Measurements from ENCODE around the gene ZNF627.
"Not testable (repeated sequence)": the region's sequence is repeated elsewhere in the genome, so short reads cannot be mapped to it uniquely, and the experiment has no call there.

ZNF627 gene

DNA sequence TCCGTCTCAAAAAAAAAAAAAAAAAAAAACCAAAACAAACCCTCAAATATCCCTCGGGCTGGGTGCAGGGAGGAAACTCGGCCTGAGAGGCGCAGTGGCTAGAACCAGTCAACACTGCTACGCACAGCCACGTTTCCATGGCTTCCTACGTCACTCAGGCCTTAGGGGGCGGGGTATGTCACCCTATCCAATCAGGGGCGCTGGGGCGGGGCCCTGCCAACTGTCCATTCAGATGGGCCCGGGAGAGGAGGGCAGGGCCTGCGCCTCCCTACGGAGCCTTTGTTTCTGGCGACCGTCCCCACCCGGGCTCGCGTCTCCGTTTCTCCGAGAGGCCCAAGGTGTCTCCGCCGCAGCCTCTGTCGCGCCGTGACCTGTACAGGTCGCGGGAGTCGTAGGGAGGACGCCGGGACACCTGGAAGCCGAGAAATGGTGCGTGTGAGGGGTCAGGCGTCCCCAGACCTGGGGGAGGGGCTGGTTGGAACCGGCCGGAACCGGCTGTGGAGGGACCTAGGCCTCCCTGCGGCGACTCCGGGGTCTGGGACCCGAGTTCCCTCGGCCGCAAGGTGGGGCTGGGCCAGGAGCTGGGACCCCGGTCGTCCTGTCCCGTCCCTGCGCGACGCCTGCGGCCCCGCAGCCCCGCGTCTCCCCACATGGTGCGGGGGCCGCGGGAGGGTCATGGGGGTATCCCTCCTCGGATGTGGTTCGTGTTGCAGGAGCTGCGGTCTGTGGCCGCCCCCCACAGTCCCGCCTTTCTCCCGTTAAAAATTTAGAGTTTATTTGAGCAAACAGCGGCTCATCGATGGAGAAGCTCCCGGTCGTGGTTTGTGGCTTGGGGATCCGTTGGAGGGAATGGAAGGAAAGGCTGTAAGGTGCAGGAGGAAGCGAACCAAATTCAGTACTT, at the start of gene ZNF627:
Gene ZNF627, plus strand, starts transcription at position 282 of the 901 bp plus-strand sequence. Its CDS starts 145 bp downstream, at position 427.
- peak; percentile 99 for DNase-seq

DNA sequence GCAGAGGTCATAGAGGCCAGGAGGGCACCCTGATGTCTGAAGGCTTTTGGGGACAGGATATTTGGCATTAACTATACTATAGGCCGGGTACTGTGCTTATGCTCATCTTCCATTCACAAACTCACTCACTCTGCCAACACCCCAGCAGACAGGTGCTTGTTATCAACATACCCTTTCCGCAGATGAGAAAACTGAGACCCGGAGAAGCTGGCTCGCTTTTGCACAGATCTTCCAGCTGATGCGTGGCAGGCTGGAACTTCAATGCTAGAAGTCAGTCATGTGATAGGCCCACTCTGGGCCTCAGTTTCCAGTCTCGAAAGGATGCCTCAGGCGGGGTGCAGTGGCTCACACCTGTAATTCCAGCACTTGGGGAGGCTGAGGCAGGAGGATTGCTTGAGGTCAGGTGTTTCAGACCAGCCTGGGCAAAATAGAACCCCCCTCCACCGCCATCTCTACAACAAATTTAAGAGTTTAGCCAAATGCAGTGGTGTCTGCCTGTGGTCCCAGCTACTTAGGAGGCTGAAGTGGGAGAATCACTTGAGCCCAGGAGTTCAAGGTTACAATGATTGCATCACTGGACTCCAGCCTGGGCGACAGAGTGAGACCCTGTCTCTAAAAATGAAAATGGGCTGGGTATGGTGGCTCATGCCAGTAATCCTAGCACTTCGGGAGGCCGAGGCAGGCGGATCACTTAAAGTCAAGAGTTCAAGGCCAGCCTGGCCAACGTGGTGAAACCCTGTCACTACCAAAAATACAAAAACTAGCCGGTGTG, 49.2 kb upstream of the ZNF627 start:
- no peak for DNase-seq

DNA sequence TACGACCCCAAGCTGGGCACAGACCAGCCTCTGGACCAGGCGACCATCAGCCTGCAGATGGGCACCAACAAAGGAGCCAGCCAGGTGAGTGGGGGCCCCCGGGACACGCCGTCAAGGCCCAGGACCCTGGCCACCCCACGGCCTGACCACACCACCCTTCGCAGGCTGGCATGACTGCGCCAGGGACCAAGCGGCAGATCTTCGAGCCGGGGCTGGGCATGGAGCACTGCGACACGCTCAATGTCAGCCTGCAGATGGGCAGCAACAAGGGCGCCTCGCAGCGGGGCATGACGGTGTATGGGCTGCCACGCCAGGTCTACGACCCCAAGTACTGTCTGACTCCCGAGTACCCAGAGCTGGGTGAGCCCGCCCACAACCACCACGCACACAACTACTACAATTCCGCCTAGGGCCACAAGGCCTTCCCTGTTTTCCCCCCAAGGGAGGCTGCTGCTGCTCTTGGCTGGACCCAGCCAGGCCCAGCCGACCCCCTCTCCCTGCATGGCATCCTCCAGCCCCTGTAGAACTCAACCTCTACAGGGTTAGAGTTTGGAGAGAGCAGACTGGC, 47.8 kb upstream of the ZNF627 start:
- DNase-seq: no peak

DNA sequence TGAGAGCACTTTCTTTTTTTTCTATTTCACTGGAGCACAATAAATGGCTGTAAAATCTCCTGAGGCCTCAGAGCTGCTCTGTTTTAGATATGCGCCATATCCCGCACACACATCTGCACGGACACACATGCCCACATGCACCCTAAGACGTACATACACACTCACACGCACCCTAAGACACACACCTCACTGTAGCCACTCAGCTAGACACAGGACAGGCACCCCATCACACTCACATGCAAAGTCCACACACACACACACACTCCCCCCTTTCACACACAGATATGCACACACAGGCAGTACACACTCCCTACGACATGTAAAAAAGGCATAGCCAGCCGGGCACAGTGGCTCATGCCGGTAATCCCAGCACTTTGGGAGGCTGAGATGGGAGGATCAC, 47.0 kb upstream of the ZNF627 start:
- no peak for DNase-seq

DNA sequence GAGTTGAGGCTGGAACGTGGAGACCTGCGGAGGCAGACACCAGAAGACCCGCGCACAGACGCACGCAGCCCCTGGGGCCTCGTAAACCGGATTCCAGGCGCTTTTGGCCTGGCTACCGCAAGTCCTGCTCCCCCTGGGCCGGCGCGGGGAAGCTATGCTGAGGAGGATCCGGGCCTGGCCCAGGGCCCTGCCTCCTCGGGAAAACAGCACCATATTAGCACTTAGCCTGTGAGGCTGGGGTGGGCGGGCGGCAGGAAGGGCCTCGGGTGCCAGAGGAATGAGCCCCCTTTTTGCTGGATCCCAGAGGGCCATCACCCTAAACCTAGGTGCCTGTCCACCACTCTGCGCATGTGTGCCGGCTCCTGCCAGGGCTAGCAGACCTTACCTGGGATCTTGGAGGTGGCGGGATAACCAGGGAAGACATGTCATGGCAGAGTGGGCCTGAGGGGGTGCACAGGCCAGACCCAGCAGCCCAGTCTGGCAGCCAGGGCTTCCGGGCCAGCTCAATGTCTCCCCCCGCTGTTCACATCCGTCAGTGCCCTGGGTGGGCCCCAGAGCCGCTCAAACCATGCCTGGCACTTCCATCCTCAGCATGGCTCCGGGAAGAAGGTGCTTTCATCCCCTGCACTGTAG, 45.6 kb upstream of the ZNF627 start:
- peak; percentile 73 for DNase-seq

DNA sequence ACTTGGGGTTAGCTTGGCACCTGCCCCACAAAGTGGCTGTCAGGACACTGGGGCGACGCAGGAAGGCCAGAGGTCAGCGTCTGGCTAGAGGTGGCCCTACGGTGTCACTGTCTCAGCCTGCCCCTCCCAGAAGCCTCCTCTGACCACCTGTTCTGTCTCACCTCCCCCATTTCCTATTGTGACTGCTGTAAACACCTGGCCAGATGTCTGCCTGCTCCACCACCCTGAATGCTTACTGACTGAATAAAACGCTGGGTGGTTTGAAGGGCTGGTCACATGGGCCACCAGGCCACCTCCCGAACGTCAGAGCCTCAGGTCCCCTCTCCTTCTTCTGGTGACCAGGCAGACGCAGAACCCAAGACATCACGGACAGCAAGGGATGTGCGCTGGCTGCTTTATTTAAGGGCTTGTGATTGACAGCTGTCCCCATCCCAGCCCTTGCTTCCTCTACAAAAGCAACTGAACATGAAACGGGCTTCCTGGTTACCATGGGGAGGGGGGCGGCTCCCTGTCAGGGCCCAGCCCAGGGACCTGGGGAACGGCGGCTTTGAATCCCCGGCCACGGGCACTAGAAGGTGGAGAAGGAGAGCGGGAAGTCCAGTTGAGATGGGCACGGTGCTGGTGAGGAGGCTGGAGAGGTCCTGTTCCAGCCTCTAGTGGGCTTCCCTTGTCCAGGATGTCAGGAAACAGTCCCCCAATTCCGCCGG, 44.5 kb upstream of the ZNF627 start:
- no peak for DNase-seq

DNA sequence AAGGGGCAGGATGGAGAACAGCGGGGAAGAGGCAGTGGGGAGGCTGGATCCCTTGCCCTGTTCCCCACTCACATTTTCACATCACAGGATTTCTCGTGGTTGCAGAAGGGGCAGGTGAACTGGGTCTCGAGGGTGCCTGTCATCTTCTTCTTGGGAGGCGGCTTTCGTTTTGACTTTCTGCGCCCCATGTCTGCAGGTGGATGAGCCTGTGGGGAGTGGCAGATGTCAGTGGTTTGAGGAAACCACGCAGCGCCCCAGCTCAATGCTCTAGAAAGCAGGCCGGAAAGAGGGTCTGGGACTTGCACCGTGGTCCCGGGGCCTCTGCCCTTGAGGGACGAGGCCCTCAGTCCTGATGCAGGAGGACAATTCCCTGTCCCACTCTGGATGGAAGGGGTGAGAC, 43.1 kb upstream of the ZNF627 start:
- DNase-seq: no peak

DNA sequence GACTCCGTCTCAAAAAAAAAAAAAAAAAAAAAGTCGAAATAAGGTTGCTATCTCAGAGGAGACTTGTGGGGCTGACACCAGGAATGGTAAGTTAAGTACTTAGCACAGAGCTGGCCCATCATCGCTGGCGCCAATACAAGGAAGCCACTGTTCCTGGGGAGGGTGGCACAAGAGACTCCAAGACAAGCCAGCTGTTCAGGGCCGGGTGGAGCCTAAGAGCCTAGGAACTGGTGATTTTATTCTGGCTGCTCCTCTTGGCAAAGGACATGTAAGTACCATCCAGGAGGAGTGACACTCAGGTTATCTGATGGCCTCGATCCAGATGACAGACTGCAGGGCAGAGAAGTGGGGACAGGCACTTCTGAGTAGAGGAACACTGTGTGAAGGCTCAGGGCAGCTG, 42.0 kb upstream of the ZNF627 start:
- DNase-seq: no peak

DNA sequence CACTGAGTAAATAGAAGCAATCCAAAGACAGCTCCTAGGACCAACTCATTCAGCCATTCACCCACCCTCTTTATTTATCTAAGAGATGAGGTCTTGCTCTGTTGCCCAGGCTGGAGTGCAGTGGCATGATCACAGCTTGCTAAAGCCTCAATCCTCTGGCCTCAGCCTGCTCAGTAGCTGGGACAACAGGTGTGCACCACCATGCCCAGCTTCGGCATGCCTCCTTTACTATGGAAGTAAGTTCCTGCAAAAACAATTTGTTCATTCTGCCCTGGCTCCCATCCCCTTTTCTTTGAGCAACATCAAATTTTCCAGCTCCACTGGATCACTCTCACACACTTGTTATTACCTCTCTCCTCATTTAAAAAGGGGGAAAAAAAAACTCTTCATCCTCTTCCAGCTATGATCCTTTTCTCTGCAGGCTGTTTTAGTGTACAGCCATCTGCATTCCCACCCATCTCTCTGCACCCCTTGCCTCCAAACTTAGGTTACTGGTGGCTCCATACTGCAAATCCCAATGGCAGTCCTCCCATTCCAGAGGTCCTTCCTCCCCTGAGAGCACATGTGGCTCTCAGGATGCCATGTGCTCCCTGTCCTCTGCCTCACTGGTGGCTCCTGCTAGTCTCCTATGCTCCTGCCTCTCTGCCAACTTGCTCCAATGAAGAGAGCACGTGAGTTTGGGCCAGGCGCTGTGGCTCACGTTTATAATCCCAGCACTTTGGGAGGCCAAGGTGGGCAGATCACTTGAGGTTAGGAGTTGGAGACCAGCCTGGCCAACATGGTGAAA, 40.5 kb upstream of the ZNF627 start:
- no peak for DNase-seq

DNA sequence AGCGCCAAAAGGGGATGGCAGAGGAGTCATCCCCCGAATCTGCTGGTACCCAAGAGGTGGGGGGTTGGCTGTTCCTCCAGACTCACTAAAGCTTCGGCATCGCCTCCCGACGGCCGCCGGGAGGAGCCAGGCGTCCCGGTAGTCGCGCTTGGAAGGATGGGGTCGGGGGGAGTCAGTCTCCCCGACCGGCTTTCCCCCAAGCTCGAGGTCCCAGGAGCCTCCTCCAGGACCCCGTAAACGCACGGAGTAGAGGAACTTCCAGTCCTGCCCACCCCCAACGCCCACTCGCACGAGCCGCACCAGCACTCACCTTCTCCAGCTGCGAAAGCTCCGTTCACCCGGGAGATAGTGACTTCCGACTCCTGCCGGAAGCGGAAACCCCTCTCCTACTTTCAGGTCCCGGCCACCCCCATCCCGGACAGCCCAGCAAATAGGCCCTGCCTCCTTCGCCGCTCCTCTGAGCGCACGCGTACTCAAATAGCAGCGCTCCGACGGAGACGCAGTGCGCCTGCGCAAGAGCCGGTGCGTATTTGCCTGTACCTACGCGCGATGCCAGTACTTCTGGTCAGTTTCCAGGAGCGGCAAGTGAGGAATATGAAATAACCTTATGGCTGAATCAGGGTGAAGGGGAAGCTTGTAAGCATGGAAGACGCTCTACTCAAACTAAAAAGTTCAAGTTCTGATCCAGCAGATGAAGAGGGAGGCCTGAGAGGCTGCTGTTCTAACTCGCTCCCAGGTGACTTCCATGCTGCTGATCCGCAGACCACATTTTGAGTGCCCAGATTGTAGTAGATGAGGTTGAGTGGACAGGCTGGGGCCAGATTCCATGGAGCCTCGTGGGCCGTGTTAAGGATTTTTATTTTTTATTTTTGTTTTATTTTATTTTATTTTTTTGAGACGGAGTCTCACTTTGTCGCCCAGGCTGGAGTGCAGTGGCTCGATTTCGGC, 38.1 kb upstream of the ZNF627 start, which contains the start of gene ELOF1:
Gene ELOF1, minus strand, starts transcription at position 350 of the 948 bp plus-strand sequence. CDS start 4,883 bp downstream, outside the sequence.
- DNase-seq: peak; percentile 99

DNA sequence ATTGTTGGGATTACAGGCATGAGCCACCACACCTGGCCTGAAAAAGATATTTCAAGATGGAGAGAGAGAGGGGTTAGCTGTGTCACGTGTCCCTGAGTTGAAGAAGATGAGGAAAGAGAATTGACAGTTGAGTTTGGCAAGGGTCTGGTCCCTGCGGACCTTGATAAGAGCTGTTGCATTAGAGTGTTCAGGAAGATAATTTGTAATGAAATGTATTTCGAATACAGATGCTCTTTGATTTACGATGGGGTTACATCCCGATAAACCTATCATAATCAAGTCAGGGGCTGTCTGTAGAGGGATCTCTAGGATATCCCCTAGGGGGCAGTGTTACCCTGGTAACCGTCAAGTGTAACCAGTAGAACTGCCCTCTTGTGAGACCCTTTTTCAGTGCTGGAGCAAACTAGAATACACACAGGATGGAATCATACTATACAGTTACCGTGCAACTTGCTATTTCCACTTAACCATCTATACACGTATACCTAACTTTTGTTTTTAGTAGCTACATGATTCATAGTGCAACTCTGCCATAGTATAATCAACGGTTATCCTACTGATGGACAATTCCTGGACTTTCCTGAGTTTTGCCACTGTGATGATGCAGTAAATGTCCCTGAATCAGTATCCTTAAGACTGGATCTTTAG, 36.8 kb upstream of the ZNF627 start:
- DNase-seq: peak; percentile 78

DNA sequence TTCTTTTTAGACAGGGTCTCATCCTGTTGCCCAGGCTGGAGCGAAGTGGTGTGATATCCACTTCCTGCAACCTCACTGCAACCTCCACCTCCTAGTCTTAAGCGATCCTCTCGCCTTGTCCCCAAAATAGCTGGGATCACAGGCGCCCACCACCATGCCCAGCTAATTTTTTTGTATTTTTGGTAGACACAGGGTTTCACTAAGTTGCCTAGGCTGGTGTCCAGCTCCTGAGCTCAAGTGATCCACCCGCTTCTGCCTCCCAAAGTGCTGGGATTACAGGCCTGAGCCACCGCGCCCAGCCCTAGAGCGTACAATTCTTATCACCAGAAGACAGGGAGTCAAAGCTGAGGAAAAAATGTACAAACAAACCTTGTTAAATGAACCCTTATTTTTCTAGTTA, 33.8 kb upstream of the ZNF627 start:
- no peak for DNase-seq

DNA sequence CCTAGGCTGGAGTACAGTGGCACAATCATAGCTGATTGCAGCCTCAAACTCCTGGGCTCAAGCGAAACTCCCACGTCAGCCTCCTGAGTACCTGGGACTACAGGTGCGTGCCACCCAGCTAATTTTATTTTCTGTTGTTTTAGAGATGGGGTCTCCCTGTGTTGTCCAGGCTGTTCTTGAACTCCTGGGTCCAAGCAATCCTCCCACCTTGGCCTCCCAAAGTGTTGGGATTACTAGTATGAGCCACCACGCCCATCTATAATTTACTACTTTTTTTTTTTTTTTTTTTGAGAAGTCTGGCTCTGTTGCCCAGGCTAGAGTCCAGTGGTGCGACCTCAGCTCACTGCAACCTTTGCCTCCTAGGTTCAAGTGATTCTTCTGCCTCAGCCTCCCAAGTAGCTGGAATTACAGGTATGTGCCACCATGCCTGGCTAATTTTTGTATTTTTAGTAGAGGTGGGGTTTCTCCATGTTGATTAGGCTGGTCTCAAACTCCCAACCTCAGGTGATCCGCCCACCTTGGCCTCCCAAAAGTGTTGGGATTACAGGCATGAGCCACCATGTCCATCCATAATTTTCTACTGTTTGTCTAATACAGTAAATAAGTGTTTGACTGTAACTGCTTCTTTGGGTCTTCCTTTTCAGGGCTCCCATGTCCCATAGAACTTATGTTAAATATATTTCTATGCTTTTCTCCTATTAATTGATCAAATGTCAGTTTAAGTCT, 33.0 kb upstream of the ZNF627 start:
- DNase-seq: not testable (repeated sequence)

DNA sequence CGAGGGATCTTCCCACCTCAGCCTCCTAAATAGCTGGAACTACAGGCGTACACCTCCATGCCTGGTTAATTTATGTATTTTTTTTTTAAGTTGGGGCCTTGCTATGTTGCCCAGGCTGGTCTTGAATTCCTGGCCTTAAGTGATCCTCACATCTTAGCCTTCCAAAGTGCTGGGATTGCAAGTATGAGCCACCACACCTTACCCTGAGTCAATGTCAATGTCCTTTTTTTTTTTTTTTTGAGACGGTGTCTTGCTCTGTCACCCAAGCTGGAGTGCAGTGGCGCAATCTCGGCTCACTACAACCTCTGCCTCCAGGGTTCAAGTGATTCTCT, 31.7 kb upstream of the ZNF627 start:
- DNase-seq: not testable (repeated sequence)

DNA sequence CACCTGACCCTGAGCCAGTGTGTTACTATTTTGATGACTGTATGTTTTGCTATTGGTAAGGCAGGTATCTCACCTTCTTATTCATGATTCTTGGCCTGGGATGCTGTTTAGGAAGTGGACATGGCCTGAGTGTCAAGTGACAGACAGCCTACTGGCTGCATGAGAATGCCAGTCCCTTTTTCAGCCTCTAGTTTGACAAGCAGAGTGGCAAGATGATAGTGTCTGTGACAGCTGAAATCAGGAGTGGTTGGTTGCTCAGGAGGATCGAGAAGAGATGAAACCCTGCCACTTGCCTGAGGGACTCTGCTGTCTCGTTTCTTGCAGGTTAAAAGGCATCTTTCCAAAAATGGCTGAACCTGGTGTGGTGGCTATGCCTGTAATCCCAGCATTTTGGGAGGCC, 31.1 kb upstream of the ZNF627 start:
- no peak for DNase-seq

DNA sequence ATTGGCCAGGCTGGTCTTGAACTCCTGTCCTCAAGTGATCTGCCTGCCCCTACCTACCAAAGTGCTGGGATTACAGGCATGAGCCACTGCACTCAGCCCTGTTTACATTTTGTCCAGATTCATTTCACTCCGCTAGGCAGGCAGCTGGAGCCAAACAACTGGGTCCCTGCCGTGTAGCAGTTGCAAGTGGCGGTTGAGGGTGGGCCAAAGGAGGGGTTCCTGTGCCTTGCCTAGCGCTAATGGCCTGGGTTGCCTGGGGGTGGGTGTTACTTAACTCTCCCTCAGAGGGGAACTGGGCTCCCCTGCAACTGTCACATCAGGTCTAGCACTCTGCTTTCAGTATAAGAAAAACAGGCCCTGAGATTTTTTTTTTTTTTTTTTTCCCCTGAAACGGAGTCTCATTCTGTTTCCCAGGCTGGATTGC, 27.2 kb upstream of the ZNF627 start:
- no peak for DNase-seq

DNA sequence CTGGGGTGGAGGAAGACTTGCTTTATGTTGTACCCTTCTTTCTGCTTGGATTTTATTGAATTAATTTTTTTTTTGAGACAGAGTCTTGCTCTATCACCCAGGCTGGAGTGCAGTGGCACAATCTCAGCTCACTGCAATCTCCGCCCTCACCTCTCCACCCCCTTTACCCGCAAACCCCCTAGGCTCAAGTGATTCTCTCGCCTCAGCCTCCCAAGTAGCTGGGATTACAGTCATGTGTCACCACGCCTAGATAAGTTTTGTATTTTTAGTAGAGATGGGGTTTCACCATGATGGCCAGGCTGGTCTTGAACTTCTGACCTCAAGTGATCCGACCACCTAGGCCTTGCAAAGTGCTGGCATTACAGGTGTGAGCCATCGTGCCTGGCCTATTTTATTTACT, 23.9 kb upstream of the ZNF627 start:
- not testable (repeated sequence) for DNase-seq

DNA sequence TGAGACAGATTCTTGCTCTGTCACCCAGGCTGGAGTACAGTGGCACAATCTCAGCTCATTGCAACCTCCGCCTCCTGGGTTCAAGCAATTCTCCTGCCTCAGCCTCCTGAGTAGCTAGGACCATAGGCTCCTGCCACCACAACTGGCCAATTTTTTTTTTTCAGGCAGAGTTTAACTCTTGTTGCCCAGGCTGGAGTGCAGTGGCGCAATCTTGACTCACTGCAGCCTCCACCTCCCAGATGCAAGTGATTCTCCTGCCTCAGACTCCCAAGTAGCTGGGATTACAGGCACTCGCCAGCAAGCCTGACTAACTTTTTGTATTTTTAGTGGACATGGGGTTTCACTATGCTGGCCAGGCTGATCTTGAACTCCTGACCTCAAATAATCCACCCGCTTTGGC, 23.5 kb upstream of the ZNF627 start:
- DNase-seq: not testable (repeated sequence)

DNA sequence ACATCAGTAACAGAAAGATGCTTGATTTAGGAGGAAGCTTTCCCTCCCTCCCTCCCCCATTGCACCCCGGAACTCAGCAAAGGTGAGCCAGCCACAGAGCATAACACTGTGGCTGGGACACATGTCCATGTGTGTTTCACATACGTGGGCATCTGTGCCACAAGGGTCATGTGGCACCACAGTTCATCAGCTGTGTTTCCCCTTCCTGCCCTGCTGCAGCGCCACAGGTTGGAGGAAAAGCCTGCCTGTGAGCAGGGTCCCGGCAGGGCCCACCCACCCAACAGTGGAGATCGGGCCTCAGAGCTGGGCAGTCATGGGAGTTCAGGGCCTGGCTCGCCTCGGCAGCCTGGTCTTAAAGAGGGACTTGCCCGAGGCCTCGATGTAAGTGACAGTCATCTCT, 22.6 kb upstream of the ZNF627 start:
- no peak for DNase-seq

All from islet precursor cell (in vitro differentiated cells).